Keratinocyte (primary cell): ENCODE results near the gene MTMR11. TPM values are rescaled to one million over a fixed set of nuclear protein-coding genes. Genes with fewer than 3 reads are reported as not detected.
A peak's percentile ranks its signal among the peaks of the same experiment; 100 is the strongest.
"Not testable (repeated sequence)": the region's sequence is repeated elsewhere in the genome, so short reads cannot be mapped to it uniquely, and the experiment has no call there.

Source experiments
- DNase-seq: peaks from one replicate; pipeline ENCODE4 v3.0.0-alpha.2; 2011; ENCODE audit warnings: low read depth, missing footprints, low spot score
- FAIRE-seq: peaks from 2 replicates; lab custom pipeline; 2011; peaks lifted over from hg19 to GRCh38; lab: Jason Lieb, UNC
- H2AFZ ChIP-seq: 2 replicates; pipeline ENCODE4 v1.6.0; 2012; ENCODE audit warnings: low read length, control low read depth, inconsistent platforms; ENCODE audit not compliant: control insufficient read depth
- H3K27ac ChIP-seq: 2 replicates; pipeline ENCODE4 v1.5.1; 2011; ENCODE audit warnings: low read length; ENCODE audit not compliant: control insufficient read depth, insufficient read depth
- H3K27me3 ChIP-seq: 3 replicates; pipeline ENCODE4 v1.6.0; 2011; ENCODE audit warnings: low read length; ENCODE audit not compliant: control insufficient read depth, insufficient read depth; ENCODE audit errors: extremely low read depth
- H3K36me3 ChIP-seq, 2 experiments: 2 replicates in 1 of 2; 3 replicates in 1 of 2; pipeline ENCODE4 v1.5.1; 2011; ENCODE audit warnings: low read length in 2 of 2, mild to moderate bottlenecking in 1 of 2; ENCODE audit not compliant: control insufficient read depth in 2 of 2, insufficient read depth in 2 of 2; ENCODE audit errors: extremely low read depth in 1 of 2
- H3K4me1 ChIP-seq: 3 replicates; pipeline ENCODE4 v1.5.1; 2011; ENCODE audit warnings: low read length; ENCODE audit not compliant: control insufficient read depth, insufficient read depth; ENCODE audit errors: extremely low read depth
- H3K4me2 ChIP-seq: 3 replicates; pipeline ENCODE4 v1.6.0; 2011; ENCODE audit warnings: low read depth, low read length; ENCODE audit not compliant: control insufficient read depth, insufficient read depth; ENCODE audit errors: extremely low read depth
- H3K4me3 ChIP-seq, 3 experiments: fragments of 200-600 bp in 1 of 3; sonication (generic) in 1 of 3; 2 replicates in 2 of 3; 3 replicates in 1 of 3; pipeline ENCODE4 v1.5.1; 2011 to 2016; ENCODE audit warnings: low read length in 3 of 3, mild to moderate bottlenecking in 3 of 3, control low read depth in 2 of 3, inconsistent platforms in 1 of 3, low read depth in 1 of 3, mixed read lengths in 1 of 3, mixed run types in 1 of 3, moderate library complexity in 1 of 3; ENCODE audit not compliant: control insufficient read depth in 2 of 3, insufficient read depth in 2 of 3; ENCODE audit errors: extremely low read depth in 1 of 3
- H3K79me2 ChIP-seq: 2 replicates; pipeline ENCODE4 v1.6.0; 2012; ENCODE audit warnings: low read length; ENCODE audit not compliant: control insufficient read depth, insufficient read depth
- H3K9ac ChIP-seq: 3 replicates; pipeline ENCODE4 v1.6.0; 2011; ENCODE audit warnings: low read length; ENCODE audit not compliant: control insufficient read depth, insufficient read depth; ENCODE audit errors: extremely low read depth
- H3K9me1 ChIP-seq: 3 replicates; pipeline ENCODE4 v1.6.0; 2011; ENCODE audit warnings: low read length; ENCODE audit not compliant: control insufficient read depth, insufficient read depth; ENCODE audit errors: extremely low read depth
- H3K9me3 ChIP-seq: 2 replicates; pipeline ENCODE4 v1.5.1; 2012; ENCODE audit warnings: low read depth, low read length; ENCODE audit not compliant: control insufficient read depth
- H4K20me1 ChIP-seq: 3 replicates; pipeline ENCODE4 v1.6.0; 2011; ENCODE audit warnings: low read length; ENCODE audit not compliant: control insufficient read depth, insufficient read depth; ENCODE audit errors: extremely low read depth
- EZH2 ChIP-seq: IDR thresholded peaks from one replicate; pipeline ENCODE4 v1.6.1; 2012; ENCODE audit warnings: inconsistent platforms, mild to moderate bottlenecking, low read length, moderate library complexity
- dilution Hi-C: fragments of 300-500 bp; cut with MboI; formaldehyde crosslinking; loops from one replicate; pipeline ENCODE4 v1.7.0; 2020; ENCODE audit warnings: low sequenced_read_pairs; ENCODE audit not compliant: extremely low pct_ligation_motif_present
- polyA plus RNA-seq, 5 experiments: library from polyadenylated mRNA; depleted of rRNA in 3 of 5; stranded (reverse) in 3 of 5; stranded (forward) in 1 of 5; unstranded in 1 of 5; fragments of >200 nt; gene quantifications; 1 replicate in 1 of 5; 2 replicates in 3 of 5; 3 replicates in 1 of 5; pipeline versions ENCODE4 v1.2.1 to v1.2.3, GENCODE V29; 2011 to 2012; ENCODE audit warnings: missing spikeins in 2 of 5, low read depth in 1 of 5, low replicate concordance in 1 of 5
- TF ChIP-seq, protein P1 (sequence below), 3 experiments: IDR thresholded peaks in 1 of 3; conservative IDR thresholded peaks in 1 of 3; optimal IDR thresholded peaks in 1 of 3; 2 replicates in 2 of 3; 3 replicates in 1 of 3; pipeline versions ENCODE3 to v1.5.1; 2011; ENCODE audit warnings: low read length in 3 of 3, mild to moderate bottlenecking in 3 of 3, moderate library complexity in 2 of 3, control low read depth in 1 of 3, inconsistent platforms in 1 of 3; ENCODE audit not compliant: insufficient read depth in 2 of 3; ENCODE audit errors: extremely low read depth in 1 of 3

MTMR11 gene
- polyA plus RNA-seq, 1 donor (not counting 4 experiments of a cell fraction or from before 2014, with no cell fraction given): 11.8 TPM

DNA sequence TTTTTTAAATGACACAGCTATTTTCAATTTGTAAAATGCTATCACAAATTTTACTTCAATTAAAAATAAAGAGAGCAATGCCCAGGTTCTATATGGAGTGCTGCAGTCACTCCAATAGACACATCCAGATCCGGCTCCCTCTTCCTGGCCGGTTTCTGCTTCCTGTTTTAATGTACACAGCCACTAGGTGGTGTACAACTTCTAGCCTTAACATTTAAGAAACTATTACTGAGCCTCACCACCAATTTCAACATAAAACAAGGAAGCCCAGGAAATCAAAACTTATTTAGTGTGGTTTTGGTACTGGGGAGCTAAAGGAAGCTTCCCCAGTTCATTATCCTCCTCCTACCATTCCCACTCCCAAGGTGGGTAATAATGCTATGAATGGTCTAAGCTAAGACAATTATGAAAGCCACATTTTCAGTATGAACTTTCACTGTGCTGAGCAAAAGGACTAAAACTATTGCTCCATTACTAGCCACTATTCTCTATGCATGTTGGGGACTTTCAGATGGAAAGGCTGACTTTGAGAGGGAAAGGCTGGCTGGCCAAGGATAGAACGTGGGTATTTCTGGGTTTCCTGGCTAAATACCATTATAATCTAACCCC is 25.5 kb upstream of the MTMR11 start:
- no peak for DNase-seq
- no peaks in the 10 kb centered on the region for H4K20me1 ChIP-seq
- H3K9me1 ChIP-seq: no peaks in the 10 kb centered on the region
- FAIRE-seq: peak; percentile 9
- H3K9ac ChIP-seq: no peak overlapping the region
- H3K27me3 ChIP-seq: no peaks in the 10 kb centered on the region
- dilution Hi-C loops: no loop called here
- no peak overlapping the region for H2AFZ ChIP-seq
- peaks cover 3% of the 10 kb centered on the region for H3K4me1 ChIP-seq
- H3K27ac ChIP-seq: peak overlapping the region; percentile 25
- no peaks in the 10 kb centered on the region for H3K79me2 ChIP-seq
- TF ChIP-seq, protein P1, sequence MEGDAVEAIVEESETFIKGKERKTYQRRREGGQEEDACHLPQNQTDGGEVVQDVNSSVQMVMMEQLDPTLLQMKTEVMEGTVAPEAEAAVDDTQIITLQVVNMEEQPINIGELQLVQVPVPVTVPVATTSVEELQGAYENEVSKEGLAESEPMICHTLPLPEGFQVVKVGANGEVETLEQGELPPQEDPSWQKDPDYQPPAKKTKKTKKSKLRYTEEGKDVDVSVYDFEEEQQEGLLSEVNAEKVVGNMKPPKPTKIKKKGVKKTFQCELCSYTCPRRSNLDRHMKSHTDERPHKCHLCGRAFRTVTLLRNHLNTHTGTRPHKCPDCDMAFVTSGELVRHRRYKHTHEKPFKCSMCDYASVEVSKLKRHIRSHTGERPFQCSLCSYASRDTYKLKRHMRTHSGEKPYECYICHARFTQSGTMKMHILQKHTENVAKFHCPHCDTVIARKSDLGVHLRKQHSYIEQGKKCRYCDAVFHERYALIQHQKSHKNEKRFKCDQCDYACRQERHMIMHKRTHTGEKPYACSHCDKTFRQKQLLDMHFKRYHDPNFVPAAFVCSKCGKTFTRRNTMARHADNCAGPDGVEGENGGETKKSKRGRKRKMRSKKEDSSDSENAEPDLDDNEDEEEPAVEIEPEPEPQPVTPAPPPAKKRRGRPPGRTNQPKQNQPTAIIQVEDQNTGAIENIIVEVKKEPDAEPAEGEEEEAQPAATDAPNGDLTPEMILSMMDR (optimal IDR thresholded peaks at IDR 0.05 in 1 of 3, IDR thresholded peaks at IDR 0.05 in 1 of 3, conservative IDR thresholded peaks at IDR 0.05 in 1 of 3; ENCODE audit: extremely low read depth in 1 of 3, insufficient read depth in 2 of 3, low read length in 3 of 3): peak; percentile 57 to 60 (median 58)
- TF ChIP-seq EZH2: no peak
- no peak overlapping the region for H3K4me2 ChIP-seq
- no peaks in the 10 kb centered on the region for H3K9me3 ChIP-seq
- no peak overlapping the region for H3K4me3 ChIP-seq
- peaks cover 16 to 26% of the 10 kb centered on the region in 2 experiments for H3K36me3 ChIP-seq

DNA sequence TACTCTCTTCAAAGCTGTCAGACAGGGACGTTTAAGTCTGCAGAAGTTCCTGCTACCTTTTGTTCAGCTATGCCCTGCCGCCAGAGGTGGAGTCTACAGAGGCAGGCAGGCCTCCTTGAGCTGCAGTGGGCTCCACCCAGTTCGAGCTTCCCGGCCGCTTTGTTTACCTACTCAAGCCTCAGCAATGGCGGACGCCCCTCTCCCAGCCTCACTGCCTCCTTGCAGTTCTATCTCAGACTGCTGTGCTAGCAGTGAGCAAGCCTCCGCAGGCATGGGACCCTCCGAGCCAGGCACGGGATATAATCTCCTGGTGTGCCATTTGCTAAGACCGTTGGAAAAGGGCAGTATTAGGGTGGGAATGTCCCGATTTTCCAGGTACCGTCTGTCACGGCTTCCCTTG is 20.9 kb upstream of the MTMR11 start:
- H2AFZ ChIP-seq, H3K9me3 ChIP-seq, H3K4me1 ChIP-seq, FAIRE-seq, H3K9ac ChIP-seq, H3K4me3 ChIP-seq, DNase-seq, H3K9me1 ChIP-seq, dilution Hi-C loops, H3K79me2 ChIP-seq, H3K4me2 ChIP-seq, H3K27me3 ChIP-seq, H4K20me1 ChIP-seq, H3K27ac ChIP-seq: not testable (repeated sequence)
- H3K36me3 ChIP-seq: peaks cover 7 to 17% of the 10 kb centered on the region in 2 experiments

DNA sequence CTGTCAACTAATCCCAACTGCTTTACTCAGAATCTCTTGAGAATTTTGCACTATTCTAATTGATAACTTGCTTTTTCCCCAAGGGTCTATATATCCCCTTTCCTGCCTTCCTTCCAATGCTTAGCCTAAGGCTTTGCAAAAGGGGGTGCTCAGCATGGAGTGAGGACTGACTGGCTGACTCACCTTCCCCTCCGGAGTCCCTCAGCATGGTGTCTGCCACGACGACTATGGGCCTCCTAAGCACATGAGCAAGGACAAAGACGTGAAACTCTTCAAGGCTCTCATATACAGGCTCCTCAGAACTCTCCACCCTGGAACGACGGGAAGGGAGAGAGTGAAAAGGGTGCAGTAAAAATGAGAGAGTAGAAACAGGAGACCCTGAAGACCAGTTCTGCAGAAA is 13.2 kb upstream of the MTMR11 start:
- dilution Hi-C loops: no loop called here
- Histone ChIP-seq H2AFZ (no peak overlapping the region), H3K4me3 (no peak overlapping the region), H3K9ac (no peak overlapping the region), H3K79me2 (no peaks in the 10 kb centered on the region), H3K9me1 (no peaks in the 10 kb centered on the region), H3K36me3 (peaks cover 7 to 13% of the 10 kb centered on the region in 2 experiments), H3K27me3 (no peaks in the 10 kb centered on the region), H3K4me2 (no peak overlapping the region), H3K27ac (no peak overlapping the region), H3K9me3 (no peaks in the 10 kb centered on the region), H4K20me1 (no peaks in the 10 kb centered on the region), H3K4me1 (no peaks in the 10 kb centered on the region)
- DNase-seq: no peak
- FAIRE-seq: no peak
- TF ChIP-seq, protein P1 (optimal IDR thresholded peaks at IDR 0.05 in 1 of 3, IDR thresholded peaks at IDR 0.05 in 1 of 3, conservative IDR thresholded peaks at IDR 0.05 in 1 of 3; ENCODE audit: extremely low read depth in 1 of 3, insufficient read depth in 2 of 3, low read length in 3 of 3): no peak
- TF ChIP-seq EZH2: no peak
